CD4-positive, alpha-beta T cell treated with Interferon gamma for 1 hour (primary cell): ENCODE results near the gene IPO13.
A peak's percentile ranks its signal among the peaks of the same experiment; 100 is the strongest.

Source experiments
- DNase-seq: peaks from one replicate; pipeline ENCODE4 v3.0.0-alpha.2; 2020

IPO13 gene

GRCh38 chr1:43952731-43953346 lies 6.1 kb downstream of the IPO13 start:
- DNase-seq: no peak

DNA sequence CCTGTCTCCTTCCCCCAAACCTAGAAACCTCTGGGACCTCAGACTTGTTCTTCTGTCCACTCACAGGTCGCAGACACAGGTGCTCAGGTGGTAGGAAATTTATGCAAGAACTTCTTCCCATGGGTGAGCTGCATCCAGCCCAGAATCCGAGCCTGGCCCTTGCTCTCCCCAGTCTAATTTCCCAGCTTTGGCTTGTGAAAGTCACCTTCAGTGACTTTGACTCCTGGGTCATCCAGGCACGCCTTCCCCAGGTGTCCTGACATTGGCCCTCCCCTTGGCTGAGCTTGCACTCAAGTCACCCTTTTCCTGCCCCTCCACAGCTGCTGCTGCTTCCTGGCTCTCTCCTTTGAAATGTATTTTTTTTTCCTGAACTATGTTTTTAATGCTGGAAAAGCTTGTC lies 6.6 kb downstream of the IPO13 start:
- no peak for DNase-seq

- DNase-seq: no peak
These were observed 7.3 kb downstream of the IPO13 start for GRCh38 chr1:43954036-43954435.

- no peak for DNase-seq
These were observed 9.5 kb downstream of the IPO13 start for GRCh38 chr1:43956234-43956633.

DNA sequence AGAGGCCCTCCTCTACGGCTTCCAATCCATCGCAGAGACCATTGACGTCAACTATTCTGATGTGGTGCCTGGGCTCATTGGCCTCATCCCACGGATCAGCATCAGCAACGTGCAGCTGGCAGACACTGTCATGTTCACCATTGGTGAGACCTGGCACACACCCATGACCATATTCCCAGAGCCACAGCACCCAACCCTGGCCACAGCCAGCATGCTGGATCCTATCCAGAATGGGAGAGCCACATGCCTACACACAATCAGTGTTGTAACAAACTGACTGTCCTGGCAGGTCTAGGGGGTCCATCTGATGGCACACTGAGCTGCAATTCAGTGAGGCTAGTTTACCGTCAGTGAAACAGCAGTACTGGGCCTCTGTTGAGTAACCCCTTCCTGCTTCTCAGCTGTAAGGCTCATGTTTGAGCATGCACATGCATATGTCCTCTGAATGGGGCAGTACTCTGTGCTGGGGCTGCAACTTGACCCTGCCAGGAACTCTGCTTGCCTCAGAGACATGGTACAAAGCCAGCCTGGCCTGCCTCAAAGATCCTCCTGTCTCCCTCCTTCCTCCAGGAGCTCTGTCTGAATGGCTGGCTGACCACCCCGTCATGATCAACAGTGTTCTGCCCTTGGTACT lies 10.8 kb downstream of the IPO13 start:
- DNase-seq: no peak

- no peak for DNase-seq
These were observed 11.9 kb downstream of the IPO13 start for GRCh38 chr1:43958351-43959255.

DNA sequence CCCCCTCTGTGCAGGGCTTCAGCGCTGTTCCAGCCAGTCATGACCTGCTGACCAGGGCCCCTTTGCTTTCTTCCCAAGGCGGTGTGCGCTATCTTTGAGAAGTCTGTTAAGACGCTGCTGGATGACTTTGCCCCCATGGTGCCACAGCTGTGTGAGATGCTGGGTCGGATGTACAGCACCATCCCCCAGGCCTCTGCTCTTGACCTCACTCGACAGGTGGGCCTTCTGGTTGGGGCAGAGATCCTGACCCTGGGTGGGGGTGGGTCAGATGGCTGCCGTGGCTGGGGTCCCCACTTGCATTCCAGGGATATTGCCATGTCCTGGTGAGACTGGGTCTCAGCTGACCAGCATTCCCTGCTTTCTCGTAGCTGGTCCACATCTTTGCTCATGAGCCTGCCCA lies 14.0 kb downstream of the IPO13 start:
- no peak for DNase-seq

DNA sequence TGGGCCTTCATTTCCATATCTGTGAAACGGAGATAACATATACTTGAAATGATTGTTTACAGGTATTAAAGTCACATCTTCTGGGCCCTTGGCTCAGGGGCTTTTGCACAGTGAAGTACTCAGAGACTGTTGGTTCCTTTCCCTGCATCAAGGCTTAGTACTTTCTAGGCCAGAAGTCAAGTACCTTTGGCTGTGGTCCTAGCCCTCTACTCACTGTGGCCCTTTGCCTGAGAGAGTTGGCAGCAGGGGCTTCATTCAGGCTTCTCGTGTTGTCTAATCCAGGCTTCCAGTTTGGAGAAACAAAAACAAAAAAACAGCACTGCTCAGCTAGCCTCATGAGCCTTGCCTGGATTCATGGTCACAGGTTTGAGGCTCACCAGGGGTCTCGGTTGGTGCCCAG lies 14.9 kb downstream of the IPO13 start:
- no peak for DNase-seq

DNA sequence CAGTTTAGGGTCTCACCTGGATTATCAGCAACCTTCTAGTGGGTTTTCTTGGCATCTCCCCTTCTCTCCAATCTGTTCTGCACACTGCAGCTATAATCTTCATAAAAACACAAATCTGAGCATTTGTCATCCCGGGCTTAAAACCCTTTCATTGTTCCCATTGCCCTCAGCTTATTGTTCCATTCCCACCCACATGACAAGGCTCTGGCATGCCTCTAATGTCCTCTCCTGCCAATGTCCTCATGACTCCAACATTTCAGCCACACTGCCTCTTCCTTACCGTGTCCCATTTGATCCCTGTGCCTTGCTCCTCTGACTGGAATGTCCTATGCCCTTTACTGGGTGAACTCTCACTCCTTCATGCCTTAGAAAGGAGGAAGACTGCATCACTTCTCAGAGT lies 15.6 kb downstream of the IPO13 start:
- DNase-seq: no peak

DNA sequence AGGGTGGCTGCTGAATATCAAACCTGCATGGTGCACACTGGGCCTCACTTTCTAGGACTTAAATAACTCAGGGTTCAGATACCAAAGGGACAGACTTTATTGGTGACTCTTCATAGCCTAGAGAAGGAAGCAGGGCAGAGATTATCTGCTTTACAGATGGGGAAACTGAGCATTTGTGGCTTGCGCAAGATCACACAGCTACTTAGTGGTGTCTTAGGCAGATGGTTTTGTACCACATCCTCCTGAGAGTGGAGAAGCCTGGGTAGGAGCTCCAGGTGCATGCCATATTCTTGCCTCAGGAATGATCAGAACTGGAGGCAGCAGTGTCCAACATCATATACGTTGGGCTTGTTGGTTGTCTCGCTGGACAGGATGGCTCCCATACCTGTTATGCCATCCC lies 16.3 kb downstream of the IPO13 start:
- DNase-seq: no peak

DNA sequence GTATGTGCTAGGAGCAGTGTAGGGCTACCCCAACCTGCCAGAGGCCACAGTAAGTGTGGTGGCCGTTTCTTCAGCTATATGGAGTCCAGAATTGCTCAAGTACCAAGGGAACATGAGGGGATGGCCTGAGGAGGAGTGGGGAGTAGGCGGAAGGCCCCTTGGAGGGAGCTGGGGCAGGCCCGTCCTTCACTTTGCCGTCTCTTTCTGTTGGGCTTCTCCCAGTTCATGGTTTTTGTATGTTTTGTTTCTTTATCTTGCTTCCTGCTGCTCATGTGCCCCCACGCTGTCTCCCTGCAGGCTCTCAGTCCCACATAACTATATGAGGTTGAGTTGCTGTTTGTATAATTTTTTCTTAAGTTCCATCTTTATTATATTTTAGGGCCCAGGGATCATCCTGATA lies 17.1 kb downstream of the IPO13 start:
- DNase-seq: no peak

DNA sequence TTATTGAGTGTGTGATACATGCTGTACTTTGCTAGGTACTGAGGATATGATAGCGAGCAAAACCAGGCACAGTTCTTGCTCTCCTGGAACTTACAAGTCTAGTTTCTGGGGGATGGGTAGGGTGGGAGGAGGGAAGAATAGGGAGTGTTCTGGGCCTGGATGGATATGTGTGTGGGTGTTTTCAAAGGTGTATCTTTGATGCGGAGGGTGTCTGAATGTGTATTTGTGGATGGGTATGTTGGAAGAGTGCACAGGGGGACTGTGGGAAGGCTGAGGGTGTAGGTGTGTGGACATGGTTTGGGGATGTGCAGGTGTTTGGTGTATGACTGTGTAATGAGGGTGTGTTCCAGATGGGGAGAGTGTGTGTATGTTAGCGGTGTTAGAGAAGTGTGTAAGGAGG lies 18.6 kb downstream of the IPO13 start:
- no peak for DNase-seq

DNA sequence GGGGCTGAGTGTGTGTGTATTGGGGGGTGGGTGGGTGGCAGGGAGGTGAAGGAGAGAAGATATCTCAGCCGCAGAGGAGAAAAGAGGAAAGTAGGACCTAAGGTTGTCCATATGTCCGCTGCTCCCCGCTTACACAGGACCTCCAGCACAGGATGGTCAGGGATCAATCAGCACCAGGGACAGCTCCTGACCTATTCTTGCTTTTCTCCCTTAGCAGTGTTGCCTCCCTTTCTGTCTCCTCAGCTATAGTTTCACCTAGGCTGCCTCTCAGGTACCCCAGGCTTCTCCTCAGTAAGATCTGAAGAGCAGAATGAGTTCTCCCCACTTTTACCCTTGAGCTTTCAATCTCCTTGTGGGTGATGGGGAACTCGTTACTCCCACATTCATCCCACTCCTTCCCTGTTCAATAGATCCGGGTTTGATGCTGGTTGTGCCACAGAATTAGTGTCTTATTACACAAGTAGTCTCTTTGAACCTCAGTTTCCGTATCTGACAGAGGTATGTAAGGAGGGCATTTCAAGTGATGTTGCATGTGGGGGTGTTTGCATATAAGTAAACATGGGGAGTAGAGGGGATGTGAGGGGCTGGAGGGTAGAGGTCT lies 21.7 kb downstream of the IPO13 start:
- DNase-seq: no peak

- DNase-seq: no peak
These were observed 22.6 kb downstream of the IPO13 start for GRCh38 chr1:43969416-43969745.

DNA sequence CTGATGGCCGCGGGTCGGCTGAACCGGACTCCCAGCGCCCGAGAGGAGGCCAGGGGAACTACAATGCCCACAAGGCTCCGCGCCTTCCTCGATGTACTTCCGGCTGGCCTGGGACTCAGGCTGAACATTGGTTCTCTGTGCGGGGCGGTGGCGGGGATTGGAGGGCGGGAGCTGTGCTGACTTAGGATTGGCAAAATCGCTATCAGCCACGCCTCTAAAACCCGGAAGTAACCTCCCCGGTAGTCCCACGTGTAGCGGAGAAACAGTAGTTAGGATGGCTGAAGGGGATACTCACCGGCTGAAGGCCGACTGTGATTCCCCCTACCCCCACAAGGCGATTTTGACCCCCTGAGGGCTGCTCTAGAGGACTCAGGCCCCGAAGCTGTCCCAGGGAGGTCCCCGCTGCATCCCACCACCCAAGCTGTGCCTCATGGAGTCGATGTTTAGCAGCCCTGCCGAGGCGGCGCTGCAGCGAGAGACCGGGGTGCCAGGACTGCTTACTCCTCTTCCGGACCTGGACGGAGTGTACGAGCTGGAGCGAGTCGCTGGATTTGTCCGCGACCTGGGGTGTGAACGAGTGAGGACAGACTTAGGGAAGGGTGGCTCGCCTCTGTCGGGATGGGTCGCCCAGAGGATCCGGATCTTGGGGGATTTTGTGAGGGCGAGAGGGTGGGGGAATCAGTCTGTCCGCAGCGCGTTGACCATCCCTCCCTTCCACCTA lies 23.2 kb downstream of the IPO13 start, which contains the start of gene DPH2:
Gene DPH2 (plus strand): TSS at position 265 of the 721 bp plus-strand sequence. CDS start 166 bp downstream, at position 431.
- DNase-seq: peak; percentile 96

- DNase-seq: no peak
These were observed 23.8 kb downstream of the IPO13 start for GRCh38 chr1:43970502-43970901.

DNA sequence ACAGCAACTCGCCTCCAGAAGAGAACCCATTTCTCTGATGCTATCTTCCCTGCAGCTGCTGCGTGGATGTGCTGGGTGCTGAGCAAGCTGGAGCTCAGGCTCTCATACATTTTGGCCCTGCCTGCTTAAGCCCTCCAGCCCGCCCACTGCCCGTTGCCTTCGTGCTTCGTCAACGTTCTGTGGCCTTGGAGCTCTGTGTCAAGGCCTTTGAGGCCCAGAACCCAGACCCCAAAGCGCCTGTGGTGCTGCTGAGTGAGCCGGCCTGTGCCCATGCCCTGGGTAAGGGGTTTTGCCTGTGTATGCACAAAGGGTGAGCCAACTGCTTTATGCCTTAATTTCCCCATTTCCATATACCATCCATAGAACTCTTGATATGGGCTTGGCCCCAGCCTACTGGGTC lies 24.2 kb downstream of the IPO13 start:
- no peak for DNase-seq

DNA sequence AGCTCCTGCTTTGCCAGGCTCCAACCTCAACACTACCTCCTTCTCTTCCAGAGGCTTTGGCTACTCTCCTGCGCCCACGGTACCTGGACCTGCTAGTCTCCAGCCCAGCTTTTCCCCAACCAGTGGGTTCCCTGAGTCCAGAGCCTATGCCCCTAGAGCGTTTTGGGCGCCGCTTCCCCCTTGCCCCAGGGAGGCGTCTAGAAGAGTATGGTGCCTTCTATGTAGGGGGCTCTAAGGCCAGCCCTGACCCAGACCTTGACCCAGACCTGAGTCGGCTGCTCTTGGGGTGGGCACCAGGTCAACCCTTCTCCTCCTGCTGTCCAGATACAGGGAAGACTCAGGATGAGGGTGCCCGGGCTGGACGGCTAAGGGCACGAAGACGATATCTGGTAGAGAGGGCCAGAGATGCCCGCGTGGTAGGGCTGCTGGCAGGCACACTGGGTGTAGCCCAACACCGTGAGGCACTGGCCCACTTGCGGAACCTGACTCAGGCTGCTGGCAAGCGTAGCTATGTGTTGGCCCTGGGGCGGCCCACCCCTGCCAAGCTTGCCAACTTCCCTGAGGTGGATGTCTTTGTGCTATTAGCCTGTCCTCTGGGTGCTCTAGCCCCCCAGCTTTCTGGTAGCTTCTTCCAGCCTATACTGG lies 24.7 kb downstream of the IPO13 start:
- DNase-seq: no peak

- DNase-seq: no peak
These were observed 27.3 kb downstream of the IPO13 start for GRCh38 chr1:43973981-43974442.

DNA sequence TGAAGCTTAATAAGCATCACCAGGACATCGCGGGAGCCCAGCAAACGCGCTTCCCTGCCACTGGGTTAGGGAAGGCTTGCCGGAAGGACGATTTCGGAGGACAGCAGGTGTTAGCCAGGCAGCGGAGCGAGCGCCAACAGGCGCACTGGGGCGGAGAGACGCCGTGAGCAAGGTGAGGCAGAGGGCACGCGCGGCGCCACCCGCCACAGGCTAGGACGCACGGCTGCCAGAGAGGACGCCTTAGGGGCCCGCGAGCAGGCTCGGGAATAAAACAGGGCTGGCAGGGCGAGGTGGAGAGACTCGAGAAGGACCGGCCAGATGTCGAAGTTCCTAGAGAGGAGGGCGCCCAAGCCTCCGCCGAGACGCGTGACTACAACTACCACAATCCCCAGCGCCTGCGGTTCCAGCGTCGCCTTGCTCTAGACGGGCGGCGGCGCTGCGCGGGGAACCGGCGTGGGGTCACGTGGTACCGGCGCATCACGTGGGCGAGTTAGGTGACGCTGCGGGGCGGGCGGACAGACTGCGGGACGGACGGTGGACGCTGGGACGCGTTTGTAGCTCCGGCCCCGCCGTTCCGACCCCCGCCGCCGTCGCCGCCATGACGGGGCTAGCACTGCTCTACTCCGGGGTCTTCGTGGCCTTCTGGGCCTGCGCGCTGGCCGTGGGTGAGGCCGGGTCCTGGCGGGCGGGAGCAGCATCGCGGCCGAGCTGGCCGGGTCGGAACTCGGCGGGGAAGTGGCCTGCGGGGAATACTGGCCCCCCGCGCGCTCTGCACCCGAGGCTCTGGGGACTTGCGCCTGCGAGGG lies 27.9 kb downstream of the IPO13 start, which contains the start of gene ATP6V0B:
Gene ATP6V0B (plus strand): TSS at position 518 of the 806 bp plus-strand sequence. CDS start 81 bp downstream, at position 599.
- DNase-seq: peak; percentile 90
